NCI-H345 (cell line): ENCODE measurements around the gene CSPG4.
"Not testable (repeated sequence)": the region's sequence is repeated elsewhere in the genome, so short reads cannot be mapped to it uniquely, and the experiment has no call there.

Source experiments
- DNase-seq: peaks from one replicate; lab custom pipeline; 2025; lab: John Stamatoyannopoulos, UW

Gene CSPG4

GRCh38 chr15:75687486-75688277, 25.0 kb downstream of the CSPG4 start:
- no peak for DNase-seq

- DNase-seq = peak; percentile 29
Measured at GRCh38 chr15:75686212-75686642, 26.4 kb downstream of the CSPG4 start.

GRCh38 chr15:75685195-75685594, 27.5 kb downstream of the CSPG4 start:
- no peak for DNase-seq

GRCh38 chr15:75684648-75685047, 28.0 kb downstream of the CSPG4 start:
- DNase-seq = no peak

GRCh38 chr15:75683646-75684312, 28.9 kb downstream of the CSPG4 start:
- peak; percentile 33 for DNase-seq

- DNase-seq = no peak
Measured at GRCh38 chr15:75682181-75683135, 30.2 kb downstream of the CSPG4 start.

GRCh38 chr15:75680007-75680789, 32.5 kb downstream of the CSPG4 start:
- DNase-seq = no peak

- not testable (repeated sequence) for DNase-seq
Measured at GRCh38 chr15:75678324-75678690, 34.3 kb downstream of the CSPG4 start.

- no peak for DNase-seq
Measured at GRCh38 chr15:75677465-75678323, 35.0 kb downstream of the CSPG4 start.

GRCh38 chr15:75676688-75677464, 35.8 kb downstream of the CSPG4 start:
- no peak for DNase-seq

- no peak for DNase-seq
Measured at GRCh38 chr15:75675579-75676404, 36.9 kb downstream of the CSPG4 start.

GRCh38 chr15:75674366-75674765, 38.3 kb downstream of the CSPG4 start:
- no peak for DNase-seq

GRCh38 chr15:75673426-75674235, 39.0 kb downstream of the CSPG4 start:
- DNase-seq = no peak

GRCh38 chr15:75672646-75673425, 39.8 kb downstream of the CSPG4 start:
- no peak for DNase-seq

- DNase-seq = no peak
Measured at GRCh38 chr15:75671730-75672602, 40.7 kb downstream of the CSPG4 start.

GRCh38 chr15:75669879-75670212, 42.8 kb downstream of the CSPG4 start:
- DNase-seq = no peak
